ENCODE measurements around the gene DYNC2LI1. TPM values are rescaled to one million over a fixed set of nuclear protein-coding genes. Genes with fewer than 3 reads are reported as not detected.

The DYNC2LI1 gene
- polyA plus RNA-seq, 2 of the 4 experiments (the other 2 are of a cell fraction) = 22.2 to 44.3 TPM

GRCh38 chr2:43842866-43843226, 69.0 kb downstream of the DYNC2LI1 start:
- no peak overlapping the region for H3K4me3 ChIP-seq
- H3K9me3 ChIP-seq = no peaks in the 10 kb centered on the region
- TF ChIP-seq PBX3 (IDR thresholded peaks at IDR 0.05) (no peak), HOXA7 (CRISPR knock-in tag; IDR thresholded peaks at IDR 0.05) (no peak), FOXS1 (CRISPR knock-in tag; IDR thresholded peaks at IDR 0.05) (no peak), NPAS2 (CRISPR knock-in tag; IDR thresholded peaks at IDR 0.05; ENCODE audit: borderline replicate concordance) (no peak), MYC (IDR thresholded peaks at IDR 0.05; ENCODE audit: borderline replicate concordance, low read length) (no peak), RNF2 (IDR thresholded peaks at IDR 0.05; ENCODE audit: borderline replicate concordance, low read depth) (no peak), EHMT2 (IDR thresholded peaks at IDR 0.05; ENCODE audit: low read depth) (no peak), BHLHE40 (IDR thresholded peaks at IDR 0.05; ENCODE audit: low read depth, low read length) (no peak), ELK1 (IDR thresholded peaks at IDR 0.05; ENCODE audit: low read depth, low read length) (no peak), ATOH8 (CRISPR knock-in tag; IDR thresholded peaks at IDR 0.05; ENCODE audit: low read depth) (no peak), ESRRA (IDR thresholded peaks at IDR 0.05; ENCODE audit: borderline replicate concordance, low read length) (no peak), RFX5 (IDR thresholded peaks at IDR 0.05) (no peak), JUNB (IDR thresholded peaks at IDR 0.05) (no peak), SMC3 (IDR thresholded peaks at IDR 0.05) (no peak), CBX8 (IDR thresholded peaks at IDR 0.05) (no peak), E2F6 (IDR thresholded peaks at IDR 0.05; ENCODE audit: borderline replicate concordance, low read depth) (no peak), PHF8 (IDR thresholded peaks at IDR 0.05; ENCODE audit: borderline replicate concordance, low read depth) (no peak), CHD2 (IDR thresholded peaks at IDR 0.05; ENCODE audit: low read length, partially characterized antibody) (no peak), KDM1A (IDR thresholded peaks at IDR 0.05; ENCODE audit: low read depth) (no peak), ZSCAN20 (CRISPR knock-in tag; IDR thresholded peaks at IDR 0.05) (no peak)
- no peak for ATAC-seq
- DNase-seq (ENCODE audit: low read depth in 1 of 2, low spot score in 1 of 2) = no peak
- POLR2A ChIA-PET = no interaction called here
- no peak for FAIRE-seq
- no peak overlapping the region for H3K27ac ChIP-seq
- H3K4me1 ChIP-seq = peaks cover 2% of the 10 kb centered on the region; the same call in 1 of the 3 replicates
- CTCF ChIA-PET = interaction anchor here (1.0 kb wide), 1 partner anchor 59 kb away, joined by 4 read pairs; no protein-coding TSS in a partner anchor
- H3K4me2 ChIP-seq = no peak overlapping the region
- 75% methylated on average over 9 of the region's 9 CpGs for WGBS (ENCODE audit: missing lambda C conversion rate)

- no peak for DNase-seq (ENCODE audit: low read depth in 1 of 2, low spot score in 1 of 2)
- TF ChIP-seq ESRRA (IDR thresholded peaks at IDR 0.05; ENCODE audit: borderline replicate concordance, low read length) (no peak), HOXB13 (CRISPR knock-in tag; IDR thresholded peaks at IDR 0.05; ENCODE audit: low read depth) (no peak), MAFK (IDR thresholded peaks at IDR 0.05; ENCODE audit: partially characterized antibody) (no peak), HOXA7 (CRISPR knock-in tag; IDR thresholded peaks at IDR 0.05) (no peak), PBX3 (IDR thresholded peaks at IDR 0.05) (no peak), BCL3 (IDR thresholded peaks at IDR 0.05) (no peak), ZFP36 (IDR thresholded peaks at IDR 0.05; ENCODE audit: borderline replicate concordance, partially characterized antibody) (no peak)
- TF ChIP-seq, protein P1, sequence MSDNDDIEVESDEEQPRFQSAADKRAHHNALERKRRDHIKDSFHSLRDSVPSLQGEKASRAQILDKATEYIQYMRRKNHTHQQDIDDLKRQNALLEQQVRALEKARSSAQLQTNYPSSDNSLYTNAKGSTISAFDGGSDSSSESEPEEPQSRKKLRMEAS (IDR thresholded peaks at IDR 0.05) = no peak
- Histone ChIP-seq H3K4me1 (peaks cover 8% of the 10 kb centered on the region; the same call in 1 of the 3 replicates), H3K4me3 (no peak overlapping the region), H3K4me2 (no peak overlapping the region), H3K27ac (no peak overlapping the region), H3K9me3 (no peaks in the 10 kb centered on the region)
- no peak for FAIRE-seq
- 5% methylated on average over 1 of the region's 1 CpG for WGBS (ENCODE audit: missing lambda C conversion rate)
- ATAC-seq = no peak
- ChIA-PET POLR2A (no interaction called here), CTCF (interaction anchor here (1.1 to 1.2 kb wide), 2 partner anchors 8 to 20 kb away, joined by 3 to 4 read pairs; no protein-coding TSS in a partner anchor)
These were observed 71.3 kb downstream of the DYNC2LI1 start for GRCh38 chr2:43845181-43845580.

Measured in A549 (cell line).